Measurements from ENCODE around the gene GUK1.
A peak's percentile ranks its signal among the peaks of the same experiment; 100 is the strongest.

The GUK1 gene

GRCh38 chr1:228139931-228140723 is at the start of gene GUK1:
GUK1 (plus strand) TSS chr1:228140279; CDS start chr1:228140303, 24 bp downstream.
- DNase-seq (ENCODE audit: low read depth in 2 of 3, low spot score in 1 of 3) = peak; percentile 99 to 100 (median 100)

GRCh38 chr1:228090613-228091081 is 49.4 kb upstream of the GUK1 start:
- no peak for DNase-seq (ENCODE audit: low read depth in 2 of 3, low spot score in 1 of 3)

GRCh38 chr1:228091084-228091483 is 49.0 kb upstream of the GUK1 start:
- DNase-seq (ENCODE audit: low read depth in 2 of 3, low spot score in 1 of 3) = no peak

- DNase-seq (ENCODE audit: low read depth in 2 of 3, low spot score in 1 of 3) = no peak
Measured at GRCh38 chr1:228092342-228093049, 47.6 kb upstream of the GUK1 start.

GRCh38 chr1:228093050-228093906 is 46.8 kb upstream of the GUK1 start:
- DNase-seq (ENCODE audit: low read depth in 2 of 3, low spot score in 1 of 3) = no peak

GRCh38 chr1:228094432-228095016 is 45.6 kb upstream of the GUK1 start:
- no peak for DNase-seq (ENCODE audit: low read depth in 2 of 3, low spot score in 1 of 3)

- DNase-seq (ENCODE audit: low read depth in 2 of 3, low spot score in 1 of 3) = no peak
Measured at GRCh38 chr1:228095161-228095560, 44.9 kb upstream of the GUK1 start.

GRCh38 chr1:228095938-228096337 is 44.1 kb upstream of the GUK1 start:
- DNase-seq (ENCODE audit: low read depth in 2 of 3, low spot score in 1 of 3) = no peak

- DNase-seq (ENCODE audit: low read depth in 2 of 3, low spot score in 1 of 3) = no peak
Measured at GRCh38 chr1:228096416-228097332, 43.4 kb upstream of the GUK1 start.

- no peak for DNase-seq (ENCODE audit: low read depth in 2 of 3, low spot score in 1 of 3)
Measured at GRCh38 chr1:228097333-228098081, 42.6 kb upstream of the GUK1 start.

- no peak for DNase-seq (ENCODE audit: low read depth in 2 of 3, low spot score in 1 of 3)
Measured at GRCh38 chr1:228098323-228098931, 41.7 kb upstream of the GUK1 start.

GRCh38 chr1:228099331-228099732 is 40.7 kb upstream of the GUK1 start:
- DNase-seq (ENCODE audit: low read depth in 2 of 3, low spot score in 1 of 3) = no peak

- no peak for DNase-seq (ENCODE audit: low read depth in 2 of 3, low spot score in 1 of 3)
Measured at GRCh38 chr1:228100822-228101613, 39.1 kb upstream of the GUK1 start.

GRCh38 chr1:228101614-228101993 is 38.5 kb upstream of the GUK1 start:
- DNase-seq (ENCODE audit: low read depth in 2 of 3, low spot score in 1 of 3) = no peak

- no peak for DNase-seq (ENCODE audit: low read depth in 2 of 3, low spot score in 1 of 3)
Measured at GRCh38 chr1:228101994-228102790, 37.9 kb upstream of the GUK1 start.

- peak; percentile 85 to 94 (median 92) for DNase-seq (ENCODE audit: low read depth in 2 of 3, low spot score in 1 of 3)
Measured at GRCh38 chr1:228102791-228103620, 37.1 kb upstream of the GUK1 start, which contains the start of gene C1orf35. C1orf35 (minus strand) TSS chr1:228103325; CDS start chr1:228103227, 98 bp downstream.
